Breast epithelium (tissue), 3 donors: ENCODE results near the gene TRERF1.

Experiments used
- POLR2A ChIP-seq: fragments of 450-650 bp; IDR thresholded peaks from one replicate; pipeline ENCODE4 v1.6.1; 2016; ENCODE audit warnings: antibody characterized with exemption, mild to moderate bottlenecking, moderate library complexity
- POLR2AphosphoS5 ChIP-seq, 3 donors: sonication (generic); formaldehyde crosslinking; IDR thresholded peaks; one replicate each; pipeline ENCODE4 v1.6.1; 2017; ENCODE audit warnings: antibody characterized with exemption in 3 of 3

DNA sequence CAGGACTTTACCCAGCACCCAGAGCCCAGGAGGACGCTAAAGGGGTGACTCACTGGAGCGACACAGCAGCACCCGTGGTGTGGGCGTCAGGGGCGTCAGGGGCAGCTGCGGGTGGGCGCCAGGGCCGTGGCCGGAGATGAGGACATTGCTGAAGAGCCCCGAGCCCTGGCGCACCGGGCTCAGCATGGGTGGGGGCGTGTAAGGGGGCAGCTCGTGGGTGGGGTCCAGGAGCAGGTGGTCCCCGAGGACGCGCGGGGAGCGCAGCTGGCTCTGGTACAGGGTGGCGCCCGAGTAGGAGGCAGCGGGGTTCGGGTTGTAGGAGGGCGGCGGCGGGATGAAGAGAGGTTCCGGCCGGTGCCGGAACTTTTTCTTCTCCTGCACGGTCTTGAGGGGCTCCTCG lies 192.4 kb downstream of the TRERF1 start:
- no peak for TF ChIP-seq POLR2AphosphoS5 (IDR thresholded peaks at IDR 0.05)
- TF ChIP-seq POLR2A = no peak
